NCI-H146 treated with DMSO at 0.1 percent for 48 hours (cell line): ENCODE measurements around the gene CSPG4.
"Not testable (repeated sequence)": the region's sequence is repeated elsewhere in the genome, so short reads cannot be mapped to it uniquely, and the experiment has no call there.

Experiments
- DNase-seq: peaks from one replicate; lab custom pipeline; 2025; ENCODE audit not compliant: unreplicated experiment; lab: John Stamatoyannopoulos, UW

Gene CSPG4

GRCh38 chr15:75742346-75742745 is 29.7 kb upstream of the CSPG4 start:
- not testable (repeated sequence) for DNase-seq

- no peak for DNase-seq
Observed at GRCh38 chr15:75739791-75740190, 27.1 kb upstream of the CSPG4 start.

- peak; percentile 75 for DNase-seq
Observed at GRCh38 chr15:75738647-75739325, 26.1 kb upstream of the CSPG4 start.

- DNase-seq = no peak
Observed at GRCh38 chr15:75738014-75738646, 25.5 kb upstream of the CSPG4 start.

DNA sequence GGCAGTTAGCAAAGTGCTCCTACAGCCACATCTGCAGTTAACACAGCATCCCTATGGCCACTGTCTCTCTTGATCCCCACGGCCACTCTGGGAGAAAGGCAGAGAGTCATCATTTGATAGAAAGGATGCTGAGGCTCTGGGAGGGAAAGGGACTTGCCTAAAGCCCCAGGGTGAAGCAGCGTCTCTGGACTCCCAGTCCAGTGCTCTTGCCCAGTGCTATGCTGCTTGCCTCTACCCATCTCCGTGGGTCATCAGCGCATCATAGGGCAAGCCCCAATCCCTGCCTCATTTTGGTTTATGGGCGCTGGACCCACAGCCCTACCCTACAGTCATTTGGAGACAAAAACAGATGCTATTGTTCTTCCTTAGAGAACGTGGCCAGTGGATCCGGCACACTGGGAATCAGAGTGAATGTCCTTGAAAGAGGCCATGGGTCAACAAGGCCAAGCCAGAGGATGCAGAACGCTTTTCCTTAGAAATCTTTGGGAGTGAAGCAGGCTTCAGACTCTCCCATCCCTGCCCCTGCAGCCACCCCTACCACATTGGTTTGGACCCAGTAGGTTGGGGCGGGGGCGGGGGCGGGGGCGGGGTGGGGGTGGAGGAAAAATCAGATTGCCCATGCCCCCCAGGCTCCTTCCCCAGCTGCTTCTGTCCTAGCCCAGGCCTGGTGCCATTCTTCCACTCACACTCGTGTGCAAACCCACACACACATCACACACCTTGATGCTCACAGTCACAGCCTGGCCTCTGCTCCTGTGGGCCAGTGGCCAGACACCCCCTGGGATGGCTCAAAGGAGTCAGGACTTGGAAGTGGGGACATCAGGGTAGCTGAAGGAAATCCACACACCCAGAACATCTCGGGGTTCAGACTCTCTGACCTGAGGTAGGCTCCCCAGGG is 24.7 kb upstream of the CSPG4 start:
- not testable (repeated sequence) for DNase-seq

DNA sequence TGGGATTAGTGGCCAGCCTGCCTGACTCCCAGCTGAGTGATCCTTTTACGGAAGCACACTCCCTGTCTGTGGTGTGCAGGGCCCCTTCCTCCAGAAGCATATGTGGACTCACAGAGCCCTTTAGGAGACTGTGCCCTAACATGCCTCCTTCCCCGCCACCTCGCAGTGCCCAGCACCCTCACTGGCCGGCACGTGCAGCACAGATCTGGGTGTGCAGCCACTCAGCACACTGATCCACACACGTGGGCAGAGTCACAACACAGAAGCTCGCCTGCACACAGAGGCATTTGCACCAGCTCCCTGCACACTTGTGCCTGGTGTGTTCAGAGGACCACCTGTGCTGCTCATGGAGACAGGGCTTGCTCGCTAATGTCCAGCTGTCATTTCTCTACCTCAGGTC is 23.6 kb upstream of the CSPG4 start:
- no peak for DNase-seq

GRCh38 chr15:75734861-75735760 is 22.5 kb upstream of the CSPG4 start:
- DNase-seq = not testable (repeated sequence)

DNA sequence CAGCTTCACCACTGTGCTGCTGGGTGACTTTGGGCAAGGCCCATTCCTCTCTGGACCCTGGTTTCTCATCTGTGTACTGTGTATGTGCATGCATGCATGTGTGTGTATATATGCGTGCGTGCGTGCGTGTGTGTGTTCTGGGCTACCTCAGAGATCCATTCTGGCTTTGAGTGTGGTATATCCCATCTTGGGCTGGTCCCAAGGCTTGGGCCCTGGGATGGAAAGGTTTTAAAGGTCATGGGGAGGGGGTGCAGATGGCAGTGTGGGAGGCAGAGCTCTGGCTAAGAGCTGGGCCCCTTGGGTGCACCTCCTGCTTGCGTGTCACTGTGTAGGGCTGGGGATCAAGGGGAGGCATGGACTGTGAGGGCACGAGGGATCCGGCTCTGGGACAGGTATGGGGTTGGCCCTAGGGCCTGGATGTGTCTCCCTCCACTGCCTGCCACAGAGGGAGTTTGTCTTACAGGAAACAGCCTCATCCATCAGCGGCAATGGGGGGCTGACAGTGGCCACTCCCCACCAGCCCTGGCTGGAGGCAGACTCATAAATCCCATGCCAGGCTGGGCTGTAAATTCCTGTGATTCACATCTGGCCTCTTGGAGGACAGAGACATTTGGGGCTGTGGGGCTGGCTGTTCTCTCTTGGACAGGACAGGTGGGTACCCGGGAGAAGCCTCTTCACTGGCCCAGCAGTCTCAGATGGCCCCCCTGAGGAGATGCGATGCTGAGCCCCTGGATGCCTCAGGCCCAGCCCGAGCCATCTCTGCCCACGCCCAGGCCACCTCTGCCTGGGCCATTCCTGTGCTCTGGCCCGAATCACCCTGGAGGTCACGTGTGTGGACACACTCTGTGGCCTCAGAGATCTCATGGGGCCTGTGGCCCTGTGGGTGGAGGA is 21.4 kb upstream of the CSPG4 start:
- no peak for DNase-seq

DNA sequence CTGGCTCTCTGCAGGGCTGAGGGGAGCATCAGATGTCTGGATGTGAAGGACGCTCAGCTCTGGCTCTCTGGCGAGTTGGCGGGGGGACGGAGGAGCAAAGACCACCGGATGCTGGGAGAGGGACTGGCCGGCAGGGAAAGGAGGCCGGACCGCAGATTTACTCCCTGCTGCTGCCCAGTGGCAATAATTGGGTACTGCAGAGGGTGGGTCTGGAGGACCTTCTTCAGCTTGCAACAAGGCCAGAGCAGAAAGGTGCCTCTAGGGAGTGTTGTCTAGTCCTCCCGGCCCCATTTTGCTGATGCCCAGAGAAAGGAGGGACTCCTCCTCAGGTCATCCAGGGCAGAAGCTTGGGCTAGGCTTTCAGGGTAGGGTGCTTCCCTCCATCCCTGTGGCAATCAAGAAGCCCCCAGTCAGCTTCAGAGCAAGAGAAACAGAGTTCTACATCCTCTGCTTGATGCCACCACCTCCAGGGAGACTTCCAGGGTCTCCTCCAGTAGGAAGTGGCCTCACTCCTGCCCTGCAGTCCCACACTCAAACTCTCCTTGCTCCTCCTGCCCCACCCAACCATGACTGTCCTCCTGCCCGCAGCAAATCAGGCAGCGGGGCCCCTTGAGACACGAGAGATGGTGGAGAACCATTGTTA is 20.3 kb upstream of the CSPG4 start:
- DNase-seq = no peak

DNA sequence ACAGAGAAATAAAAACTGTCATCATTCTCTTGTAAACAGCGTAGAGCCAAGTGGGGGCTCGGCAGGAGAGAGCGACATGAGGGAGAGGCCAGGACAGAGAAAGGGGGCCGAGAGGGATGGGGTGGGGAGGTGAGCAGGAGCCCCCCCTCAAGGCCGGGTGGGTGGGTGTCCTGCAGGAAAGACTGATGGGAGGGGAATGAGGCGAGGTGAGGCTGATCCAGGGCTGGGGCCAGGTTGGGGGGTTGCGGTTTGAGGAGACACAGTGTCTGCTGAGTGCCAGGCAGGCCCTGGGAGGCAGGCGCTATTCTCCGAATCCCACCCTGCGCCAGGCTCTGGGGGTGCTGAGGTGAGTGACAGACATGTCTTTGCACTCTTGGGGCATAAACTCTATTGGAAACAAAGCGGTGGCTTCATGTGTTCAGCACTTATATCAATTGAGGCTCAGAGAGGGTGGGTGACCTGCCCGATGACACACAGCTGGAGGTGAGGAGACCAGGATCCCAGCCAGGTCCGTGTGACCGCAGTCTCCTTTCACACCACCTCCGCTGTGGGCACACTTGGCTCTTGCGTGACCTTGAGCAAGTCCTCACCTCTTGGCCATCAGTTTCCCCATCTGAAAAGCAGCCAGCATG is 19.6 kb upstream of the CSPG4 start:
- DNase-seq = no peak

DNA sequence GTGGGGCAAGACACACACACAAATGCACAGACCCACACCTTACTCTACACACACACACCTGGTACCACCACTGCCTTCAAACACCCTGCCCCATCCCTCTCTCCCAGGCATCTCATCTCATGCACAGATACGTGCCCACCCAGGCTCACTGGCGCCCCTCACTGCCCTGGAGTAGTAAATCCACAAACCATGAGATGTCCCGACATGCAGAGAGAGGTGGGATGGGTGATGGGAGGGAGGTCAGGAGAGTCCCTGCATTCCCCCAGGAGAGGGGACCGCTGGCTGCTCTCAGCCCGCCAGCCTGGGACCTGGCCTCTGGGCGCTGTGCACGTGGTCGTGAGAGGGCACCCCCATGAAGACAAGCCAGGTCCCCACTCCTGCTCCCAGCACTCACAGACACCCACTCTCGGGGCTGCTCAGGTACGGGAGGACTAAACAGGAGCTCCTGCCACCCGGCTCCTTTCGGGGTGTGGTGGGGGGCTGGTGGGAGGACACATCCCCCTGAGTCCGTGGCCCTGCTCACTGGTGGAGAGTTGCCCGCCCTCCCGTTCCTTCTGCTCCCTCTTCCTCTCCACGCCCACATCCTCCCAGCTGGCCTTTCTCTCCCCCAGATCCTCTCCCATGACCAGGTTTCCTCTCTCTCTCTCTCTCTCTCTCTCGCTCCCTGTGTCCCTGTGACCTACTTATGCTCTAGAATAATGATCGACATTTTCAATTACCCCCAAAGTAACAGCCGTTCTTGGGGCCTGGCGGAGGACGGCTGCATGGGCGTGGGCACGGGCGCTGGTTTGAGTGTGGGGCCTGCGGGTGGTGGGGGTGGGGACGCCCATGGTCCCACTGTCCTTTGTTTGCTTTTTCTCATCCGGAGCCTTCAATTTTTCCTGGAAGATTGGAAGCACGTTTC is 18.9 kb upstream of the CSPG4 start:
- DNase-seq = no peak

- DNase-seq = not testable (repeated sequence)
Observed at GRCh38 chr15:75730376-75731247, 18.0 kb upstream of the CSPG4 start.

DNA sequence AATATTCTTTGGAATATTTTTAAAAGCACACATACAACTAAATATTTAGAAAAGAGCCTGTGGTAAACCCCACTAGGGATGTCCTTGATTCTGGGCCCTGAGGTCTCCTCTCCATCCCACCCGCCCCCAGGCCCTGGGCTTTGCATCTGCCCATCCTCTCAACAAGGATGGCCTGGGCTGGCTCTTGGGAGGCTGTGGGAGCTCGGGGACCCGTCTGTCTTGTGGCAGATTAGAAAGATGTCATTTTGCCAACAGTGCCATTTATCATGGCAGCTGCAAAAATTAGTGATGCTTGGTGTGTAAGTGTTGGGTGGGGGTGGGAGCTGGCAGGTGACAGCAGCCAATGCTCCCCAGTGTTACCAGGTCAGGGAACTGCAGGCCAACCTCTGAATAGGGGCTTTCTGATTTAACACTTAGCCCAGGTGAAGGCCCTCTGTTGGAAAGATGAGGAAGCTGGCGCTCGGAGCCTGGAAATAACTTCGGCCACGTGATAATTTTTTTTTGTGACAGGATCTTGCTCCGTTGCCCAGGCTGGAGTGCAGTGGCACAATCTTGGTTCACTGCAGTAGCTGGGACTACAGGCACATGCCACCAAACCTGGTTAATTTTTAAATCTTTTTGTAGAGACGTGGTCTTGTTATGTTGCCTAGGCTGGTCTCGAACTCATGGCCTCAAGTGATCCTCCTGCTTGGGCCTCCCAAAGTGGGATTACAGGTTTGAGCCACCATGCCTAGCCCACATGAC is 16.9 kb upstream of the CSPG4 start:
- no peak for DNase-seq

- DNase-seq = no peak
Observed at GRCh38 chr15:75727851-75728715, 15.4 kb upstream of the CSPG4 start.

DNA sequence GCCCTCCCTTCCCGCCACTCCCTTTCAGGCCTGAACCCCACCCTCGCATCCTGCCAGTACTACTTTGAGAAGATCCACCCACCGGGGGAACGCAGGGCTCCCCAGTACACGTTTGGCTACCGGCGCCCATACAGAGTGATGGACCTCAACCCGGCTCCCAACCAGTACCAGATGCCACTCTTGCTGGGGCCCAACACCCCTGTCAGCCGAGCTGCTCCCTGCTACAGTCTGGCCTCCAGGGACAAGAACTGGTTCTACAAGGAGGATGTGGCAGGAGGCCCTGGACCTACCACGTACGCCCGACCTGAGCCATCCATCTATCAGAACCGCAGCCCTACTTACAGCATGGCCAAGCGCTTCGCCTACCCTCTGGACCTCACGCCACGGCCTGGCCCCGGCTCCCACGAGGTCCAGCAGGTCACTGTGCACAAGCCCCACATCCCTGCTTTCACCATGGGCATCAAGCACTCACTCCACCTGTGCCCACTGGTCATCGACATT is 14.4 kb upstream of the CSPG4 start:
- DNase-seq = no peak
